ENCODE results near the gene PELI3. TPM values are rescaled to one million over a fixed set of nuclear protein-coding genes. Genes with fewer than 3 reads are reported as not detected.

PELI3 gene
- total RNA-seq, 1 donor = 19.2 TPM

- H4K20me1 ChIP-seq (ENCODE audit: insufficient read depth, low read length) = peaks cover 21% of the 10 kb centered on the region
- DNase-seq (ENCODE audit: insufficient read length, low spot score, missing footprints) = no peak
- H3K4me2 ChIP-seq (ENCODE audit: insufficient read depth, low read length) = no peak overlapping the region
- H3K9me3 ChIP-seq (ENCODE audit: low read depth, low read length) = no peaks in the 10 kb centered on the region
- no peak overlapping the region for H3K4me3 ChIP-seq (ENCODE audit: insufficient read depth, low read length)
- H3K4me1 ChIP-seq (ENCODE audit: insufficient read depth, low read length) = peaks cover 16% of the 10 kb centered on the region
- no peak overlapping the region for H2AFZ ChIP-seq (ENCODE audit: low read length)
- H3K27me3 ChIP-seq (ENCODE audit: insufficient read depth, low read length) = peaks cover 22% of the 10 kb centered on the region
- H3K36me3 ChIP-seq (ENCODE audit: insufficient read depth, low read length) = no peaks in the 10 kb centered on the region
- TF ChIP-seq CTCF (IDR thresholded peaks at IDR 0.05; ENCODE audit: extremely low read depth, low read depth, low read length) = no peak
- no peaks in the 10 kb centered on the region for H3K79me2 ChIP-seq (ENCODE audit: insufficient read depth, low read length)
- H3K27ac ChIP-seq (ENCODE audit: low read depth, low read length) = no peak overlapping the region
These were observed 46.9 kb upstream of the PELI3 start for GRCh38 chr11:66419825-66420224.

GRCh38 chr11:66420671-66421476 lies 45.8 kb upstream of the PELI3 start, which contains the start of gene NPAS4:
Gene NPAS4, plus strand, starts transcription at chr11:66421035. Its CDS starts 145 bp downstream, at chr11:66421180.
- H3K4me2 ChIP-seq (ENCODE audit: insufficient read depth, low read length) = no peak within 1 kb of the TSS
- H3K9me3 ChIP-seq (ENCODE audit: low read depth, low read length) = no peaks in the 10 kb centered on the region
- no peaks in the 10 kb centered on the region for H3K36me3 ChIP-seq (ENCODE audit: insufficient read depth, low read length)
- peaks cover 21% of the 10 kb centered on the region for H4K20me1 ChIP-seq (ENCODE audit: insufficient read depth, low read length)
- H3K4me3 ChIP-seq (ENCODE audit: insufficient read depth, low read length) = no peak within 1 kb of the TSS
- no peak for TF ChIP-seq CTCF (IDR thresholded peaks at IDR 0.05; ENCODE audit: extremely low read depth, low read depth, low read length)
- peaks cover 20% of the 10 kb centered on the region for H3K27me3 ChIP-seq (ENCODE audit: insufficient read depth, low read length)
- H3K4me1 ChIP-seq (ENCODE audit: insufficient read depth, low read length) = peaks cover 16% of the 10 kb centered on the region
- H3K79me2 ChIP-seq (ENCODE audit: insufficient read depth, low read length) = no peaks in the 10 kb centered on the region
- no peak within 1 kb of the TSS for H3K27ac ChIP-seq (ENCODE audit: low read depth, low read length)
- no peak within 1 kb of the TSS for H2AFZ ChIP-seq (ENCODE audit: low read length)
- no peak for DNase-seq (ENCODE audit: insufficient read length, low spot score, missing footprints)

GRCh38 chr11:66421492-66422205 lies 45.1 kb upstream of the PELI3 start:
- DNase-seq (ENCODE audit: insufficient read length, low spot score, missing footprints) = peak; percentile 99
- no peak overlapping the region for H3K27ac ChIP-seq (ENCODE audit: low read depth, low read length)
- H3K36me3 ChIP-seq (ENCODE audit: insufficient read depth, low read length) = no peaks in the 10 kb centered on the region
- no peaks in the 10 kb centered on the region for H3K79me2 ChIP-seq (ENCODE audit: insufficient read depth, low read length)
- H3K4me2 ChIP-seq (ENCODE audit: insufficient read depth, low read length) = no peak overlapping the region
- peaks cover 21% of the 10 kb centered on the region for H4K20me1 ChIP-seq (ENCODE audit: insufficient read depth, low read length)
- H2AFZ ChIP-seq (ENCODE audit: low read length) = no peak overlapping the region
- peaks cover 20% of the 10 kb centered on the region for H3K27me3 ChIP-seq (ENCODE audit: insufficient read depth, low read length)
- H3K4me1 ChIP-seq (ENCODE audit: insufficient read depth, low read length) = peaks cover 16% of the 10 kb centered on the region
- TF ChIP-seq CTCF (IDR thresholded peaks at IDR 0.05; ENCODE audit: extremely low read depth, low read depth, low read length) = no peak
- no peak overlapping the region for H3K4me3 ChIP-seq (ENCODE audit: insufficient read depth, low read length)
- H3K9me3 ChIP-seq (ENCODE audit: low read depth, low read length) = no peaks in the 10 kb centered on the region

- no peak for TF ChIP-seq CTCF (IDR thresholded peaks at IDR 0.05; ENCODE audit: extremely low read depth, low read depth, low read length)
- H3K27me3 ChIP-seq (ENCODE audit: insufficient read depth, low read length) = peaks cover 4% of the 10 kb centered on the region
- no peaks in the 10 kb centered on the region for H3K4me1 ChIP-seq (ENCODE audit: insufficient read depth, low read length)
- no peaks in the 10 kb centered on the region for H3K79me2 ChIP-seq (ENCODE audit: insufficient read depth, low read length)
- H4K20me1 ChIP-seq (ENCODE audit: insufficient read depth, low read length) = peaks cover 9% of the 10 kb centered on the region
- no peaks in the 10 kb centered on the region for H3K9me3 ChIP-seq (ENCODE audit: low read depth, low read length)
- H3K27ac ChIP-seq (ENCODE audit: low read depth, low read length) = no peak overlapping the region
- H2AFZ ChIP-seq (ENCODE audit: low read length) = no peak overlapping the region
- H3K36me3 ChIP-seq (ENCODE audit: insufficient read depth, low read length) = no peaks in the 10 kb centered on the region
- H3K4me2 ChIP-seq (ENCODE audit: insufficient read depth, low read length) = no peak overlapping the region
- H3K4me3 ChIP-seq (ENCODE audit: insufficient read depth, low read length) = no peak overlapping the region
- no peak for DNase-seq (ENCODE audit: insufficient read length, low spot score, missing footprints)
These were observed 40.4 kb upstream of the PELI3 start for GRCh38 chr11:66426314-66426713.

Data from osteoblast (primary cell).